ENCODE results near the gene GLYATL2.

Gene GLYATL2, protein sequence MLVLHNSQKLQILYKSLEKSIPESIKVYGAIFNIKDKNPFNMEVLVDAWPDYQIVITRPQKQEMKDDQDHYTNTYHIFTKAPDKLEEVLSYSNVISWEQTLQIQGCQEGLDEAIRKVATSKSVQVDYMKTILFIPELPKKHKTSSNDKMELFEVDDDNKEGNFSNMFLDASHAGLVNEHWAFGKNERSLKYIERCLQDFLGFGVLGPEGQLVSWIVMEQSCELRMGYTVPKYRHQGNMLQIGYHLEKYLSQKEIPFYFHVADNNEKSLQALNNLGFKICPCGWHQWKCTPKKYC

DNA sequence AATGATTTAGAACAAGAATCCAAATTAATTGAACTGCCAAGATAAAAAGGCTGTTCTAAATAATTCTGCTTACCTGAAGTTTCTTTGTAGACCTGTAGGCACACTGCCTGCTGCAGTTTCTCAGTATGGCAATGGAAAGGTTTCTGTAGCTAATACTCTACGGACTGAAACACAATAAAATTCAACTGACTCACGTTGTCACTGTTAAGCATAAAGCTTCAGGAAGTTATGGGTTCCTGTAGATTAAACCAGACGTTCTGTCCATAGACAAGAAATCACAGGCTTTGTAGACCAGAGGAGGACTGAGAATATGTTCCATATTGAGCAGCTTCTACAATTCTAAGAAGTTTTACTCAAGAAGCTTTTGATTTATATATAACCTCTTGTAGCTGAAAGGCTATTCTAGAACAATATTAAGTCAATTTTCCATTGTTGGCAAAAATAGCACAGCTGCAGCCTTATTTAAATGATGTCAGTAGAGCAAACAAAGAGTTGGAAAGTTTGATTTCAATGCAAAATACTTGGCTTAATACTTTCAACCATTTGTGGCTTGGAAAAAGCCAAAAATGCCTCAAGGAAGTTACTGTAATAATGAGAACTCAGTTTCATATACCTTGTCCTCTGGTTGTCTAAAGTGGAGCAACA is at the start of gene GLYATL2:
GLYATL2 (minus strand) TSS at position 344 of the 645 bp plus-strand sequence. CDS start 5,092 bp downstream, outside the sequence.
- FAIRE-seq = no peak

DNA sequence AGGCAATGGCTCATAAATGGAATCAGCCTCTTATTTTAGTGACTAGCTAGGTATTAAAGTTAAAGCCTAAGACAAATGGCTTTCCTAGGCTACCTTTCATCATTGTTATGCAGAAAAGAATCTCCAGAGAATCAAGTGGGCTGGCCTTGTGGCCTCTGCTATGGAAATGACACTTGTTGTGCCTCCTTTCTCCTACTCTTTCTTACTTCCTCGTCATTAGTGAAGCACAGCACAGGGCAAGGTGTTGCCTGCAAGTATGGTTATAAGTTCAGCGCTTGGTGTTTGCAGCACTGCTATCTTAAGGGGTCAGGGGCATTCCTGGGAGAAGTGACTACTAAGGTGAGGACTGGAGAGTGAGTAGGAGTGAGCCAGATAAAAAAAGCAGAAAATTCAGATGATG is 49.4 kb upstream of the GLYATL2 start:
- no peak for FAIRE-seq

DNA sequence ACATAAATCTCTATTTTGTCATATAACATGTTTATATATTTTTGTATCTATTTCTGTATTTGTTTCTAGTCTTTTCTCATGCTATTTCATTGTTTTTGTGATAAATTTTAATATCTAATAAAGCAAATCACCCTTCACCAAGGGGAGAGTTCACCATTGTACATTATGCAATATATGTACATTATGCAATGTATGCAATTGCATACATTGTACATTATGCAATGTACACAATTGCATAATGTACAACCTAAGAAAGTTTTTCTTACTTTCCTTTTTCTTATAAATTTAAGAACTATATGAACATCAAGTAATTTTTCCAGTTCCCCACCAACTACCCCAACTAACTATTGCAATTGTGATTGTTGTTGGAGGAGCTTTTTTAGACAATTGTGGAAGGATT is 44.1 kb upstream of the GLYATL2 start:
- no peak for FAIRE-seq

DNA sequence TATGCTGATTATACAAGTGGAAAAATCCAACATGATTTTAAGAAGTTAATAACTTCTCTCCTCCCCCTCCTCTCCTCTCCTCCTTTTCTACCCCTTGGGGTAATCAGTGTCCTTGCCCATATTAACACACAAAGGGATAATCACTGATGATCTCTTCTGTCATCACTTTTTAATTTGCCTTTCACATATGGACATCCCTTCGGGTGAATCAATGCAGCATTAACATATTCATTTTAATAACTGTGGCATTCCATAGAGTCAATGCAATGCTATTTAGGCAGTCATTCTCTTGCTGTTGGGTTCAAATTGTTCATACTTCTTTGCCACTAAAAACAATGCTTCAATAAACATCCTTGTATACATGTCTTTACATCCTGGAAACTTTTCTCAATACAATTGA is 42.9 kb upstream of the GLYATL2 start:
- FAIRE-seq = no peak

DNA sequence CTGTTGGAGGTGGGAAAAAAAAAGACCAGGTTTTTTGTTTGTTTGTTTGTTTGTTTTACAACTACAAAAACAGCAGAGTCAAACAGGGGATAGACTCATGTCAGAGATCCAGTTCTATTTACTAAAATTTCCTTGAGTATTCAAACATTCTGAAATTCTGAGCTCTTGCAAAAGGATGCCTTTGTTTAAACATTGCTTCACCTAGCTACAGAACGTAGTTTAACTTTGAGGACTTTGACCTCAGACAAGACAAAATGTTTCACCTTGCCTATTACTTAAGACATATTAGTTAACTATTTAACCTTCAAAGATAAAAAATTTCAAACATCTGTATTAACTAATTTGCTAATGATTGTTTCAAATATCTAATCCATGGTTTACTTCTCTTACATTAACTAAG is 36.1 kb upstream of the GLYATL2 start:
- FAIRE-seq = no peak

DNA sequence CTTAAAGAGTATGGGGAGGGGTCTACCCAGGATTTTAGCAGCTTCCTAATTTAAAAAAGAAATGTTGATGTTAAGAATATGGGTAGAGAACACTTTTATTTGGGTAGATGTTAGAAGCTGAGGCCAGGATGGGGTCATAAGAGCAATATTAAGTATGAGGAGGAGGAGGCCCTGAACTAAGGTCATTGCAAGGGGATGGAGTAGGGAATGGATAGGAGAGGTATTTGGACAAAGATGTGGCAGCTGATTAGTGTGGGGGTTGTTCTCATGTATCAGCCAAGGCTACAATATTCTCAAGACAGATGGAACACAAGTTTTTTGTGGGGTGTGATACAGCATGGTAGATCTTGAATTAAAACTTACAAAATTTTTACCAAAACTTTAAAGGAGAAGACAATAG is 35.7 kb upstream of the GLYATL2 start:
- no peak for FAIRE-seq

DNA sequence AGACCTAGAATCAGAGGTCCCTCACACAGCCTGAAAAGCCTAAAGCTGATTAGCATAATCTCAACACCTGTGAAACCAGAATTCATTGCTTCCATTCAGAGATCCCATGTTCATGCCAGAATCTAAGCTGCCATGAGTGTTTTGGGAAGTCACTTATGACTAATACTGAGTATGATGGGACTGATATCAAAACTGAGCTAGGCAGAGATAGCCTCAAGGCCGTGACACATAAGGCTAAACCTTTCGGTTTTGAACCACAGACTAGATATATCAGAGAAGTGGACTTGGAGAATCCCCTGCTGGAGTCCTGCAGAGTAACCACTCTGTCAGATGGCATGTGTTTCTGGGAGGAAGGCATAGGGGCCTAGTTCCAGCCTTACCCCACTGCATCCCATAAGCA is 23.1 kb upstream of the GLYATL2 start:
- no peak for FAIRE-seq

DNA sequence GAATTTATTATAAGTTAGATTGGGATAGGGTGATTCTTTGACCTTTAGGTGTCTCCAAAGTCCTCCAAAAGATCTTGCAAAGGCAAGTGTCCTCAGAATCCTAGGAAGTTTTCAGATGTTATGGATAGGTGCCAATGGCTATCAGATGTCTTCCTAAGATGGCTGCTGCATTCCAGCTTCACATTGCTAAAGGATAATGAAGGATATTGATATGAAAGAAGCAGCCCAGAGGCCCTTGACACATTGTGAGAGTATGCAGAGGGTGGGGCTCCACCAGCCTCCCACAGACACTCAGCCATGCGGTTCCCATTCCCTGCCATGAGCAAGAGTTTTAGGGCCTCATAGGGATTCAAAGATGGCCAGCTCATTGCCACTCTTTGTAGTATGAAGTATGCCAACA is 22.3 kb upstream of the GLYATL2 start:
- FAIRE-seq = no peak

DNA sequence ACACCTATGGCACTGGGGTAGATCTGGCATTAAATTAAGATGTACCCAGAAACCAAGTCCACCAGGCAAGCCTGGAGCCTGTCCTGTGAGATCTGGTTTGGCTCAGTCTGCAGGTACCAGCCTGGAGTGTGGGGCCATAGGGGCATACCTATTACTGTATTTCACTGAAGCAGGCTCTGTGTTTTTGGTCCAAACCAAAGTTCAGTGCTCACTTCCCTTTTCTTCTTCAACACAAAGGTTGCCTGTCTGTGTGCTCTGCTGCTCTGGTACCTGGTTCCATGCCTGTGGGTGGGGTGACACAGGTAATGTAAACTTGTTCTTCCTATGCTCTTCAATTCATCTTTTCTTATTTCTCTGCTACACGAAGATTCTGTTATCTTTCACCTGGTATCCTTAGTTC is 19.8 kb upstream of the GLYATL2 start:
- FAIRE-seq = no peak

DNA sequence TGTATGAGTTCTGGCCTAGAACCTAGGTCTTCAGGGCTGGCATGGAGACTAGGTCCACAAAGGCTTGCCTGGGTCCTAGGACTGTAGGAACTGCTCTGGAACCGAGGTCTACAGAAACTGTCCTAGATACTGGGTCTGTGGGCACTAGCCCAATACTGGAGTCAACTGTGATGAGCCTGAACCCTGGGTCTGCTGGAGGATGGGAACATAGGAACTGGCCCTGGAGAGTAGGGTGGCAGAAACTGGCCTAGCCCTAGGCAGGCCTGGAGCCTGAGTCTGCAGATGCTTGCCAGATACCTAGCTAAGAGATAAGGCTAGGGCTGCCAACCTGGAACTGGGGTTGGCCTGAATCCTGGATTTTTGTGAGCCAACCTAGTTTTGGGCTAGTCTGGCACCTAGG is 19.2 kb upstream of the GLYATL2 start:
- no peak for FAIRE-seq

DNA sequence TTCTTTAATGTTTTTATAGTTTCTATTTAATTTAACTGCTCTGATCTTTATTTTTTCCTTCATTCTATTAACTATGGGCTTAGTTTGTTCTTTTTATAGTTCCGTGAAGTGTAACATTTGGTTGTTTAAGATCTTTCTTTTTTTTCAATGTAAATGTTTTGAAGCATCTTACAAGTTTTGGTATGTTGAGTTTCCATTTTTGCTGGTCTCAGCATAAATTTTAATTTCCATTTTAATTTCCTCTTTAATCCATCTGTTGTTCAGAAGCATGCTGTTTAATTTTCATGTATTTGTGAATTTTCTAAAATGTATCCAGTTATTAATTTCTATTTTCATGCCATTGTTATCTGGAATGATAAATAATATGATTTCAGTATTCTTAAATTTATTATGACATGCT is 17.0 kb upstream of the GLYATL2 start:
- peak; percentile 24 for FAIRE-seq

DNA sequence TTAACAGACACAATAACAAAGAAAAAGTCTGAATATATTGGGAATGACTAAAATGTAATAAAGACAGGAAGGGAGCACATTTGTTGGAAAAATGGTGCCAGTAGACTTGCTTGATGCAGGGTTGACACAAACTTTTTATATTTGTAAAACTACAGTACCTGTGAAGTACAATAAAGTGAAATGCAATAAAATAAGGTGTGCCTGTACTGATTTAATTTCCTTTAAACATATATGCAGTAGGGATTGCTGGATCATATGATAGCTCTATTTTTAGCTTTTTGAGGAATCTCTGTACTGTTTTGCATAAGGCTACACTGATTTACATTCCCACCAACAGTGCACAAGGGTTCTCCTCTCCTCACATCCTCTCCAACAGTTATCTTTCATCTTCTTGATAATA is 12.3 kb upstream of the GLYATL2 start:
- no peak for FAIRE-seq

DNA sequence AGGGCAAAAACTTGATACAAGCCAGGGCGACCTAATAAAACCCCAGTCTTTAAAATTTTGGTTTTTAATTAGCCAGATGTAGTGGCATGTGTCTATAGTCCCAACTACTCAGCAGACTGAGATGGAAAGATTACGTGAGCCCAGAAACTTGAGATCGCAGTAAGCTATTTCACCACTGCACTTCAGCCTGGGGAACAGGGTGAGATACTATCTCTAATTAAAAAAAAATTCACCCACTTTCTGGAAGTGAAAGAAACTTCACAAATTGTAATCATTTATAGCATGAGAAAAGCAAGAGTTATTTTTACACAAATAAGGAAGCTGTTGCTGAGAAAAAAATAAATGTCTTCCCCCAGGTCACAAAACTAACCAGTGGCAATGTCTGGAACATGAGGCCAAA is 882 bp upstream of the GLYATL2 start:
- FAIRE-seq = no peak

DNA sequence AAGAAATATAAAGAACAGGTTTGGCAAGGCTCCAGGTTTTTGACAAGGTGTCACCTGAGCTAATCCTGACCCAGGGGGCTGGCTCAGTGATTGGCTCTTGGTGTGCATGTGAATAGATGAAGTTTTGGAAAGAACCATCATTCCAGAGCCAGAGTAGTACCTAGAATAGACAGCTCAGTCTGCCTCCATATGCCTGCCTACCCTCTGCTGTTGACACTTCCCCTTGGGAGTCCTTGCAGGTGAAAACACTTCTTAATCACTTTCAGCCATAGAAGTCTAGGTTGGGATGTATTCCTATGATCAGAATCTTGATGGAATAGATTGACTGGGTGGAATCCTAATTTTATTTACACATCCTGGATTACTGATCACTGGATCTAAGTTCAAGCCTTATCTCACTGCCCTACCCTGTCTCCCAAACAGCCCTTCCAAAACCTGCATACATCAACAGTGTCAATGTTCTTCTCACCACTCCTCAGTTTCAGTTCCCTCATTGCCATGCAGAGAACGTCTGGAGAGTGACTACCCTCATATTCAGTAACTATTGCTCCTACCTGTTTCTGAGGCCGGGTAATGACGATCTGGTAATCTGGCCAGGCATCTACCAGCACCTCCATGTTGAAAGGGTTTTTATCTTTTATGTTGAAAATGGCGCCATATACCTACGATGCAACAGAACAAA is 6.7 kb downstream of the GLYATL2 start:
- FAIRE-seq = no peak

DNA sequence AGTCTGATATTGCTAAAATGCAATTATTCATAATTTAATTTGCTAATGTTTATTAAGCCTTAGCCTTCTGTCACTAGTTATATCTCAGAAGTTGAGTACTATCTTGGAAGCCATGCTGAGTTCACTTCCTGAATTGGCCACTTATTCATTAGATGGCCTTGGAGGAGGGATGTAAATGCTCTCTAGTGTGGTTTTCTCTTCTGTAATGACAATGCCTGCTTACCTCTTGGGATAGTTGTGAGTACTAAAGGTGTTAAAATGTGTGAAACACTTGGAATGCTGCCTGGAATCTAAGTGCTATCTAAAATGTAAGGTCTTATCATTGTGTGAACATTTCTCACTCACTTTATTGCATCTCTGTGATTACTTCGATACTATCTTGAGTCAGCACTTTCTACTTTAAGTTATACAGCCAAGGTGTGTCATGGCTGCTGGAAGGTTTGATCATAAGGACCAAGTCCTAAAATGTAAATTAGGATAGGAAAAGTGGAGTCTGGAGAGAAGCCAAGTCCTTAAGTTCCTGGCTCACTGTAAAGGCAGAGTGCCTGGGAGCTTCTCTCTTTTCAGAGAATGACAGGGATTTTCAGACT is 12.4 kb downstream of the GLYATL2 start:
- no peak for FAIRE-seq

DNA sequence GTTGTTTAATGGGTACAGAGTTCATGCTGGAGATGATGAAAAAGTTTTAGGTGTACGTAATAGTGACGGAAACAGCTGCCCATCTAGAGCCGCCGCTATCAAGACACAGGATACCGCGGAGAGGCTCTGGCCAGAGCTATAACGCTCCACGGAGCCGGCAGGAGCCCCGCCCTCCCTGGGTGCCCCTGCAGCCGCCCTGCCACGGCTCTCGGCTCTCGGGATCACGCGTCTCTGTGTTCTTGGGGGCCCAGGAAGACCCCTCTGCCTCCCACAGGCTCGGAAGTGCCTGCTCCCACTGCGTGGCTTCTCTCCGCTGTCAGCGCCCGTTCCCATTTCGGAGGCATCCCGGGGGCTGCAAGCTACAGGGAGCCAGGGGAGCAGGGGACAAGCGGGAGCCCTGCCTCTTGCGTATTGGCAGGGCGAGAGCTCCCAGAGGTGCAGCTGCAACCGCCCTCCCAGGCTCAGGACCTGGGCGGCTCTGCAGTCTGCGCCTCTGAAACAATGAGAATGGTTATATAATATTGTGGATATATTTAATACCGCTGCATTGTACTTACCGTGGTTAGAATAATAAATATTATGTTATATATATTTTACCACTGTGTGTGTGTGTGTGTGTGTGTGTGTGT is 13.7 kb downstream of the GLYATL2 start:
- no peak for FAIRE-seq

DNA sequence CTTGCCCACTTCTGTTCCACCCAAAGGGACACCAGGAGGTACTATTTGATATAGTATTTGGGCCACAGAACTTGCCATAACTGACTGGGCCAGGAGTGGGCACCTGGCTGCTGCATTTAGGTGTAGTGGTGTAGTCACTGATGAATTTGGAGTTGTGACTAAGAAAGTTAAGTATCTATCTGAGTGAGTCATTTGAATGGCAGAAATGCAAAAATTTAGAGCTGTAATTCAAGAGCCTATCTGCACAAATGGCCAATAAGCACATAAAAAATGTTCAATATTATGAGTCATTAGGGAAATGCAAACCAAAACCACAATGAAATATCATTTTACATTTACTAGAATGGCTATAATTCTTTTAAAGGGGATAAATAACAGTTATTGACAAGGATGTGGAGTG is 14.7 kb downstream of the GLYATL2 start:
- FAIRE-seq = no peak

DNA sequence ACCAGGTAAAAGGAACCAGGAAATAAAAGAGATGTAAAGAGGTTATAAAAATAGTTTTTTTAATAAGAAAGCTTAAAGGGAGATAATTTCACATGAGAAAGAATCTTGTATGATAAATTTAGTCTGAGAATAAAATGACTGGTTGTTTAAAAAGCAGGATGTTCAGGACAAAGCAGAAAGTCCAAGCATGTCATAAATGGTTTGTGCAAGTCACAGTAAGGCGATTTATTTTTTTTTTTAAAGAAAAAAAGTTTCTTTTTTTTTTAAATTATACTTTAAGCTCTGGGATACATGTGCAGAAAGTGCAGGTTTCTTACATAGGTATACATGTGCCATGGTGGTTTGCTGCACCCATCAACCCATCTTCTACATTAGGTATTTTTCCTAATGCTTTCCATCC is 30.8 kb downstream of the GLYATL2 start:
- FAIRE-seq = no peak

DNA sequence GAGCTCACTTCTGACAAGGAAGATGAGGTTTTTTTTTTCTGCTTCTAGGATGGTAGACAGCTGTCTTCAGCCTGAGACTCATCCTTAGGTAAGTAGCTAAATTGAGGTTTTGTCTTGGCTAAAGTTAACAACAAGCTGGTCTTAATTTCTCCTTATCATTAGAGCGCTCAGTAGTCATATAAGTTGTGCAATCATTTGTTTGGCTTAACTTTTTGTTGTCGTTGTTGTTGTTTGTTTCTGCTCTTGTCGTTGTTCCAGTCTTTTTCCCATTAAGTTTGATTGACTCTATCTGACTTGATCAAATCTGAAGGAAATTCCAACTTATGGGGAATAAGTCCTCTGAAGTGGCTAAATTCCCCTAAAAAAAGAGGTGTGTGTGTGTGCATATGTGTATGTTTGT is 33.0 kb downstream of the GLYATL2 start:
- FAIRE-seq = no peak

DNA sequence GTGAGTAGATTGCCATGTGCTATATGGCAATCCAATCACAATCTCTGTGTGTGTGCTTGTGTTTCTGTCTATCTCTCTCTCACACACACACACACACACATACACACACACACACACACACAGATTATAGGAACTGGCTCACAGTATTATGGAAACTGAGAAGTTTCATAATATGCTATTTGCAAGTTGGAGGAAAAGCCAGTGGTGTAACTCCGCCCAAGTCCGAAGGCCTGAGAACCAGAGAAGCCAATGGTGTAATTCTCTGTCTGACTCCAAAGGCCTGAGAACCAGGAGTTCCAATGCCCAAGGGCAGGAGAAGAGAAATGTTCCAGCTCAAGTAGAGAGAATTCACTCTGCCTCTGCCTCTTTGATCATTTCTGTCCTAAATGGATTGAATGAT is 37.2 kb downstream of the GLYATL2 start:
- no peak for FAIRE-seq

DNA sequence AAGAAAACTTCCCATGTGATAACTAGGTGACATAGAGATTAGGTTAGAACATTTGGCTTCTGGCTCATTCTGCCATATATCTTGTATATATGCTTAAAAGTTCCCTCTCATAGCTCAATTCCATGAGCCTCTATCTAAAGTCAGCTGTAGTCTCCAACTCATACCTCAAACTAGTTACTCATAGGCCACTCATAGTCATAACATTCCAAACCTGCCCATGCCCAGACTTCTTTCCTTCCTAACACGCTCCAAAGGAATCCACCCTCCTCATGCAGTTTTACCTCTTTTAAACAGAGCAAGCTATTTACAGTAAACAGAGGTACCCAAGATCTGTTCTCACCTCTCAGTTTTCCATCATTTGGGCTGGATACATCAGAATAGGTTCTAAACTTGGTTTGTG is 39.4 kb downstream of the GLYATL2 start:
- FAIRE-seq = no peak

DNA sequence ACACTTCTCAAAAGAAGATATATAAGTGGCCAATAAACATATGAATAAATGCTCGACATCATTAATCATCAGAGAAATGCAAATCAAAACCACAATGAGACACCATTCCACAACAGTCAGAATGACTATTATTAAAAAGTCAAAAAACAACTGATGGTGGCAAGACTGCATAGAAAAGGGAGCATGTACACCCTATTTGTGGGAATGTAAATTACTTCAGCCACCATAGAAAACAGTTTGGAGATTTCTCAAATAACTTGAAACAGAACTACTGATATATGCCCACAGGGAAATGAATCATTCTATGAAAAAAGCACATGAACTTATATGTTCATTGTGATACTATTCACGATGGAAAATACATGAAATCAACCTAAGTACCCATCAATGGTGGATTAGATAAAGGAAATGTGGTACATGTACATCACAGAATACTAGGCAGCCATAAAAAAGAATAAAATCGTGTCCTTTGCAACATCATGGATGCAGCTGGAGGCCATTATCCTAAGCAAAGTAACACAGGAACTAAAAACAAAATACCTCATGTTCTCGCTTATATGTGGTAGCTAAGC is 42.4 kb downstream of the GLYATL2 start:
- FAIRE-seq = no peak

DNA sequence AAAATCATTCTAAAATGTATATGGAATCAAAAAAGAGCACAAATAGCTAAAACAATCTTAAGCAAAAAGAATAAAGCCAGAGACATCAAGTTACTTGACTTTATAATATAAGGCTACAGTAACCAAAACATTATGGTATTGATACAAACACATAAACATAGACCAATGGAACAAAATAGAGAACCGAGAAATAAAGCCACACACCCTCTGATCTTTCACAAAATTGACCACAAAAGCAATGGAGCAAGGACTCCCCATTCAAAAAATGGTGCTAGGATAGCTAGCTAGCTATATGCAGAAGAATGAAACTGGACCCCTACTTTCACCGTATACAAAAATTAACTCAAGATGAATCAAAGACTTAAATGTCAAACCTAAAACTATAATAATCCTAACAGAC is 43.2 kb downstream of the GLYATL2 start:
- no peak for FAIRE-seq
